HT1080 (cell line): ENCODE measurements around the gene RB1. TPM values are rescaled to one million over a fixed set of nuclear protein-coding genes. Genes with fewer than 3 reads are reported as not detected.
A peak's percentile ranks its signal among the peaks of the same experiment; 100 is the strongest.

Experiments used
- DNase-seq: peaks from one replicate; pipeline ENCODE4 v3.0.0-alpha.2; 2015; ENCODE audit warnings: low read depth
- total RNA-seq: library from RNA; depleted of rRNA; stranded (reverse); fragments of >200 nt; shearing (Covaris generic); gene quantifications from 2 replicates; pipeline ENCODE4 v1.2.3, GENCODE V29; 2014

The RB1 gene
- total RNA-seq, 1 experiment from 2014 or later = 47.4 TPM

DNA sequence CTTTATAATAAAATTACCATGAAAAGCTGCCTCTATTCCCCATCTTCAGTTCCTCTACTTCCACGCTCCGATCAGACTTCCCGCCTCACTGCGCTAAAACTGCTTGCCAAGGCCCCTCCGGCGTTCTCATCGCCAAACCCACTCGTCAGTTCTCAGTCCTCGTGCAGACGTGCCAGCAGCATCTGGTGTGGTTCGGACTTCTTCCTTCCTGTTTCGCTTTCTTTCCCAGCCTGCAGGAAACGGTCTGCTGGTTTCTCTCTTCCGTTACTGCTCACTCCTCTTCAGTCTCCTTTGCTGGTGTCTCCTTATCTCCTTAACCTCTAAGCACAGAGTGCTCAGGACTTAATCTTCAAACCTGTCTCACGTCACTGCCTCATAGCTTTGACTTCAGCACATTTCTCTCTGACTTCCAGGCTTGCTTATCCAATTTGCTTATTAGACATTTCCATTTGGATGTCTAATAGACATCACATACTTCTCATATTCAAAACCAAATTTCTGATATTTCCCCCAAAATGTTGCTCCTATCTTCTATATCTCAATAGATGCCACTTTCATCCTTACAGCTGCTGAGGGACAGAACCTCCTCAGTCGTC, 189.0 kb downstream of the RB1 start:
- no peak for DNase-seq

GRCh38 chr13:48493066-48493765, 189.7 kb downstream of the RB1 start:
- no peak for DNase-seq

- no peak for DNase-seq
Measured at GRCh38 chr13:48493851-48494250, 190.3 kb downstream of the RB1 start.

DNA sequence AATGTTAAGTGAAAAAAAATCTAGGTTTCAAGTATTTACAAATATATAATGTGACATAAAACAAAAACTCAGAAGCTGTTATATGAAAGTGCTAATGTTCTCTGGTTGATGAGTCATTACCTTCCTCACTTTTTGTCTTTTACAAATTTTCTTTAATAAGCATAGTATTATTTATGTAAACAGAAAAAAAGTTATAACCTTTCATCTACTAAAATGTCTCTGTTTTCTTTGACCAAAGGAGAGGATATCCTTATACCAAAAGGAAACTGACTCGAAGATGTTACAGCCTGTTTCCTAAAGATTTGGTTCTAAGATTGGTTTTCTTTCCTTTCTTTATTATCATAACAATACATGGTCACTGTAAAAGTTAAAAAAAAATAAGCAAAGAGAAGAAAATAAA, 191.3 kb downstream of the RB1 start:
- DNase-seq = no peak

GRCh38 chr13:48496271-48497161, 193.0 kb downstream of the RB1 start:
- no peak for DNase-seq

GRCh38 chr13:48497669-48498068, 194.1 kb downstream of the RB1 start:
- no peak for DNase-seq

DNA sequence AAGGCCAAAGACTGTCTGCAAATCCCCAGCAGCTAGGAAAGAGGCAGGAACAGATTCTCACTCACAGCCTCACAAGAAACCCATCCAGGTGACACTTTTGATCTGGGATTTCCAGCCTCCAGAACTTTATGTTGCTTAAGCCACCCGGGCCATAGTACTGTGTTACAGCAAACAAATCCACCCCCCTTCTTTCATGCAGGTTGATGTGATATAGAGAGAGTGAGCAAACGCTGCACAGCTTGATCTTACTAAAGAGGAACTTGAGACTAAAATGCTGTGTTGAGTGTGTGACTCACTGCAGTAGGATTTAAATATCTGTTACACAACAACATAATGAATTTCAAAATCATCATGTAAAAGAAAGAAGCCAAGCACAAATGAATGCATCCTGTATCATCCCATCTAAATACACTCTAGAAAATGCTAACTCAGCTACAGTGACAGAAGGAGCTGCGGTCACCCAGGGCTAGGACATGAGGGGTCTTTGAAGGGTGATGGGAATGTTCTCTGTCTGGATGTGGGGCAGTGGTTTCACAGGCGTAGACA, 197.2 kb downstream of the RB1 start:
- DNase-seq = peak; percentile 65

DNA sequence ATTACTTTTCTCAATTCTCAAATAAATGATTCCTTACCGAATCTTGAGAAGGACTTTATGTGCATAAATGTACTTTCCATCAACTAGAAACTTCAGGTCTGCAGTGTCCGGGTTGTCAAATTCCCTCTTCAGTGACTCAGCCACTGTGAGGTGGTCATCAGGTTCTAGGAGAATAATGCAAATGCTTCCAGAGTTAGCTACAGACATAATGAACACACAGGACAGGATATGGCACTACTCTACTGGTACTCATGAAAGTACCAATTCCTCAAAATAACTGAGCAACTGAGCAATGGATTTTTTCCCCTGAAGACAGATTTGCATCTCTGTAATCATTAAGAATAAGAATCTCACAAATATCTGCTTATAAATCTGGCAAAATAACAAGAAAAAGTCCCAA, 198.2 kb downstream of the RB1 start:
- peak; percentile 34 for DNase-seq

GRCh38 chr13:48502601-48503319, 199.2 kb downstream of the RB1 start:
- DNase-seq = no peak

- DNase-seq = no peak
Measured at GRCh38 chr13:48504606-48505005, 201.1 kb downstream of the RB1 start.

DNA sequence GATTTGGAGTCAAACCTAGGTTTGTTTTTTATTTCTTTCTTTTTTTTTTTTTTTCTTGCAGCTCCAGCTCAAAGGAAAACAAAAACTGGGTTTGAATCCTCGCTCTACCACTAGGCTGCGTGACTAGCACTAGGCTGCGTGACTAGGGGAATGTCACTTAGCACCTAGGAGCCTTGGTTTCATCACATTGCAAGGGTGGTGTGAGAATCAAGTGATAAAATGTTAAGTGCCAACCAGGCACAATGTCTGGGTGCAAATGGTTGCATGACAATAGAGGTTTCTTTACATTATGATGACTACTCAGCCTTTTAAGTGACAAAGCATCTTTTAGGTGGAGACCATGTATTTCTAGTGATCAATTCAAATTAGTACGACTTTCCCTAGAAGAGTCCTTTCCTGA, 201.5 kb downstream of the RB1 start:
- no peak for DNase-seq

GRCh38 chr13:48505597-48506091, 202.1 kb downstream of the RB1 start:
- no peak for DNase-seq

DNA sequence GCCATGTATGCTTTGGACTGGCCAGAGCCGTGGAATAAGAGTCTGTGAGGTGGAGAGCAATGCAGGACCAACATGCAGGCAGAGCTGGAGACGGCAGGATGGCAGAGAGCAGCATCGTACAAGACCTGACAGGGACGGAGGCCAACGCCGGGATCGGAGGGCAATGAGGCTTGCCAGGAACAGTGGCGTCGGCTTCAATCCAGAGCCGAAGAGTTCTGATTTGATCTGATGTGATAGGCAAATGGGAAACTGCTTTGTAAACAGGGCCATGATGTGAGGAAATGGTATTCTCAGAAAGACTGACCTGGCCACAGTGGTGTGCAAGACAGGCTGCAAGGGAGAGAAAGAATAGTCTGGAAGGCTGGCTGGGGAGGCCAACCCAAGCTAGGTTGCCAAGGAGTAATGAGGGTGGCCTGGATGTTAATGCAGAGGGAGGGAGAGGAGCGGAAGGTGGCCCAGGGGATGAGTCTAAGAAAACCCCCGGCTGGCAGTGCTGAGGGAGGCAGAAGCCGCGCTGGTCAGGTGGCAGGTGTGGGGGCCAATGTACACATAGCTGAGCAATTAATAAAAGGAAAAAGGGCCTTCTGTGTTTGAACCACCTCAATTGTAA, 202.6 kb downstream of the RB1 start:
- DNase-seq = no peak

- DNase-seq = no peak
Measured at GRCh38 chr13:48507021-48507420, 203.5 kb downstream of the RB1 start.

DNA sequence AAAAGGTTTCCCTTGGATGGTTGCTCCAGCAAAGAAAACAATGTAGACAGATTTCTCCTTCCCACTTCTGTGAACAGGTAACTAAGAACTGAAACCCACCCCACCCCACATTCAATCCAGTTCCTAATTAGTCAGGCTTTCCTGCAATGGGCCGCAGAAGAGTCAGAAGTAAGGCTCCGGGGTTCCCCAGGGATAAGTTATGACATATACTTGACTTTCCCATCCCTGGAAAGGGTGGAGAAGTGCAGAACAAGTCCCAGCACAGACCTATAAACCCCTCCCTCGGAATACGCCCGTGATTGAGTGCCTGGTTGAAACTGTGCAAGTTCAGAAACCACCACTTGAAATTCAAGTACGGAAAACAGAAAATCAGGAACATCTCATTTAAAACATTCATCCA, 204.5 kb downstream of the RB1 start:
- no peak for DNase-seq

GRCh38 chr13:48510698-48511097, 207.1 kb downstream of the RB1 start:
- DNase-seq = no peak

DNA sequence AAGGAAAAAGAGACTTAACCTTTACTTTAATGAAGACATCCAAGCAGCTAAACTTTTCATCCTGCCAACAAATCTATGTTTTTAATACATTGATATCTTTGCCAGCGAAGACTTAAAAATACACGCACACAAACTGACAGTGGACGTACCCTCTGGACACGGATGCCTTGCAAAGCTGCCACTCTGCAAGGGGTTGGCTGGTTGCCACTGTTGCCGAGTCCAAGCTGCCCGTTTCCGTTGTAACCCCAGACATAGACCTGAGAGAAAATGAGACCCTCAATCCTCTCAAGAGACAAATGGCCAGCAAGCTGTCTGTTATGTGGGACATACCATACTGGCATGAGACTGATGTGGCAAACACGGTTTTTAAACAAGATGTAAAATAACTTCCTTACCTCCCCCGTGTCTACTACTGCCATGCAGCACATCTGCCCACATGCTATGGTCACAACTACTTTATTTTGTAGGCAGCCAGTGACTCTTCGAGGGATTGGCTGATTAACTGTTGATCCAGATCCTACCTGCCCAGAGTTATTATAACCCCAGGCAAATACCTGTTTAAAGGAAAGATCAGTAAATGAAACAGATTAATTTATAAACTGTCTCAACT, 208.2 kb downstream of the RB1 start:
- no peak for DNase-seq

DNA sequence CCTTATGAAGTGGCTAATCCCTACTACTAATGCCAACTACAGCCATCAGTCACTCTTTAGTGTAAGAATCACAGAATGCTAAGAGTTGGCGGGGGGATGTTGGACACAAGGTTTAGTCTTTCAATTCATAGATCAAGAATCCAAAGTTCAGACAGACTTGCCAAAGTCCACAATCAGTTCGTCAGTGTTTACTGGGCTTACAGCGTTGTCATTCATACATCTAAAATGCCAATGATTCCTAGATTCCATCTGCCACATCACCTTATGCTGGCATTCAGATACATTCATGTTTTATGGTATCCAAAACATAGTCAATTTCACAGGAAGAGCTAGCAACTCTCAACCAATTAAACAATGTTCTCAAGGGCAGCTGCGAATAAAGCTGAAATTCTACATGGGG, 211.2 kb downstream of the RB1 start:
- DNase-seq = no peak

DNA sequence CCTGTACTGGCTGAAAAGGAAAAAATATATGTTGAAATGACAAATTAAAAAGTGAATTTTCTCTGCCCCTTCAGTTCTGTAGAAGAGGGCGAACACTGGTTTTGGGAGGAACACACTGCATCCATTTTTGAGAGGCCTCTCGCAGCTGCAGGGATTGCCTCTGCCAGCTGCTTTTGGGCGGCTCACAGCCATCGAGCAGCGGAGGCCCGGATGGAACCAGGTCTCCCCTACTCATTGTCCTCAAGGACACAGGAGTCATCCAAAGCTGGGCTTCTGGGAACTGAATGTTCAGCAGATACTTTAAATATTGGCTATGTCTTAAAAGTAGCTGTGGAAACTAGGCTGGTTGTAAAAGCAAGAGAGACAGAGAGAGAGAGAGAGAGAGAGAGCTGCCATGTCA, 212.2 kb downstream of the RB1 start:
- DNase-seq = no peak

DNA sequence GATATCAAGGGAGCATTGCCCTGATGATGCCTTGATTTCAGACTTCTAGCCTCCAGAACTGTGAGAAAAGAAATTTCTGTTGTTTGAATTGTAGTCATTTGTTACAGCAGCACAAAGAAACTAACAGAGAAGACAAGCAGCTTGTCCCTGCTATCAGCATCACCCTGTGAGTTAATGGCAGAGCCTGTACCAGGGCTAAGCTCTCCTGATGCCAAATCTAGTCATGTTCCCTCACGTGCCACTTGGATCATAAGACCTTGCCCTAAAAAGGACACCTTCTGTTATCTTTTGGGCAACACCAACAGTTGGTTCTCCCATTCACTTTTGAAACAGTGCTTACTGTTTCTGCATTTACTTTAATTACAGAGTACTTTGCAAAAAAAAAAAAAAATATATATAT, 214.5 kb downstream of the RB1 start:
- DNase-seq = no peak
